ENCODE measurements around the gene SRC.

DNA sequence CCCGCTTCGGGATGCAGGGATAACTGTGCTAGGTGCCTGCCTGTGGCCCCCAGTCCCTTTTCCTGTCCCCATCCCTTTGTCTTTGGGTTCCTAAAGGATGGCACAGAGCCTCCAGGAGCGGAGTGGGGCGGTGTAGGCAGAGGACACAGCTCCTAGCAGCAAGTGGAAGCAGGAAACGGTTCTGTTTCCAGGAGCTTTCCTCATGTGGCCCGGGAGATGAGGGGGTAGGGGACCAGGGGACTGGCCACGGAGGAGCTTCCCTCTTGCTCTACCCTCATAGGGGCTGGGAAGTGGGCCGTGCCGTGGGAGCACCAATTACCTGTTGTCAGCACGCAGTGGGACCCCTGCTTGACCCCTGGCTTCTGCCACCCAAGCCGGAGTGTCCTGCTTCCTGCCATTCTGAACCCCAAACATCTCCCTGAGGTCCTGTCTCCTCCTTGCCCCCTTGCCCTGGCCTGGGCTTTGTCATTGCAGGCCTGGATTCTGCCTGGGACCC is 76.9 kb downstream of the SRC start:
- TF ChIP-seq, protein P1, sequence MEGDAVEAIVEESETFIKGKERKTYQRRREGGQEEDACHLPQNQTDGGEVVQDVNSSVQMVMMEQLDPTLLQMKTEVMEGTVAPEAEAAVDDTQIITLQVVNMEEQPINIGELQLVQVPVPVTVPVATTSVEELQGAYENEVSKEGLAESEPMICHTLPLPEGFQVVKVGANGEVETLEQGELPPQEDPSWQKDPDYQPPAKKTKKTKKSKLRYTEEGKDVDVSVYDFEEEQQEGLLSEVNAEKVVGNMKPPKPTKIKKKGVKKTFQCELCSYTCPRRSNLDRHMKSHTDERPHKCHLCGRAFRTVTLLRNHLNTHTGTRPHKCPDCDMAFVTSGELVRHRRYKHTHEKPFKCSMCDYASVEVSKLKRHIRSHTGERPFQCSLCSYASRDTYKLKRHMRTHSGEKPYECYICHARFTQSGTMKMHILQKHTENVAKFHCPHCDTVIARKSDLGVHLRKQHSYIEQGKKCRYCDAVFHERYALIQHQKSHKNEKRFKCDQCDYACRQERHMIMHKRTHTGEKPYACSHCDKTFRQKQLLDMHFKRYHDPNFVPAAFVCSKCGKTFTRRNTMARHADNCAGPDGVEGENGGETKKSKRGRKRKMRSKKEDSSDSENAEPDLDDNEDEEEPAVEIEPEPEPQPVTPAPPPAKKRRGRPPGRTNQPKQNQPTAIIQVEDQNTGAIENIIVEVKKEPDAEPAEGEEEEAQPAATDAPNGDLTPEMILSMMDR (IDR thresholded peaks at IDR 0.05), result no peak
- TF ChIP-seq POLR2A (IDR thresholded peaks at IDR 0.05), result no peak
